SK-N-MC (cell line): ENCODE measurements around the gene ATXN1L.
"Not testable (repeated sequence)": the region's sequence is repeated elsewhere in the genome, so short reads cannot be mapped to it uniquely, and the experiment has no call there.

Experiments
- DNase-seq: peaks from one replicate; pipeline ENCODE4 v3.0.0-alpha.2; 2011; ENCODE audit warnings: low read depth, low spot score
- H3K27ac ChIP-seq: fragments of 200-600 bp; sonication (generic); 2 replicates; pipeline ENCODE4 v1.5.1; 2016; ENCODE audit warnings: mixed run types
- H3K36me3 ChIP-seq: fragments of 200-600 bp; sonication (generic); 2 replicates; pipeline ENCODE4 v1.6.1; 2017; ENCODE audit warnings: antibody characterized with exemption, low read length, mixed read lengths; ENCODE audit not compliant: insufficient read depth
- H3K4me3 ChIP-seq: fragments of 200-600 bp; sonication (generic); 2 replicates; pipeline ENCODE4 v1.5.1; 2016
- H3K9ac ChIP-seq: fragments of 200-600 bp; sonication (generic); 2 replicates; pipeline ENCODE4 v1.8.0; 2017; ENCODE audit warnings: mixed run types, mixed read lengths; ENCODE audit not compliant: insufficient read length
- H3K9me3 ChIP-seq: fragments of 200-600 bp; sonication (generic); 2 replicates; pipeline ENCODE4 v1.6.1; 2017; ENCODE audit warnings: low read depth, mild to moderate bottlenecking, antibody characterized with exemption, low read length, moderate library complexity, mixed read lengths
- EZH2 ChIP-seq: fragments of 200-600 bp; sonication (generic); IDR thresholded peaks from one replicate; pipeline ENCODE4 v1.6.1; 2017; ENCODE audit warnings: antibody characterized with exemption
- FOXP2 ChIP-seq: optimal IDR thresholded peaks from 2 replicates; pipeline ENCODE3; 2011; ENCODE audit warnings: mild to moderate bottlenecking, moderate library complexity; ENCODE audit not compliant: insufficient read depth; ENCODE audit errors: extremely low read length, control extremely low read depth
- POLR2AphosphoS5 ChIP-seq: IDR thresholded peaks from 2 replicates; pipeline ENCODE4 v1.6.1; 2012; ENCODE audit warnings: mild to moderate bottlenecking, low read depth, low read length, borderline replicate concordance

The ATXN1L gene

GRCh38 chr16:71845639-71846430 is at the start of gene ATXN1L:
Gene ATXN1L, plus strand, starts transcription at chr16:71845976. Its CDS starts 3,765 bp downstream, at chr16:71849741.
- H3K27ac ChIP-seq, result no peak within 1 kb of the TSS
- TF ChIP-seq FOXP2 (no peak), POLR2AphosphoS5 (peak; percentile 77), EZH2 (no peak)
- no peak for DNase-seq
- no peaks in the 10 kb centered on the region; the same call in 1 of the 2 replicates for H3K36me3 ChIP-seq
- peak within 1 kb of the TSS; percentile 84 for H3K9ac ChIP-seq
- H3K4me3 ChIP-seq, result peak within 1 kb of the TSS; percentile 82
- H3K9me3 ChIP-seq, result no peaks in the 10 kb centered on the region

GRCh38 chr16:71796501-71797097 is 49.2 kb upstream of the ATXN1L start:
- Histone ChIP-seq H3K4me3 (no peak overlapping the region), H3K9ac (no peak overlapping the region), H3K27ac (no peak overlapping the region), H3K9me3 (no peaks in the 10 kb centered on the region), H3K36me3 (no peaks in the 10 kb centered on the region)
- TF ChIP-seq FOXP2, result no peak
- TF ChIP-seq POLR2AphosphoS5, result no peak
- no peak for DNase-seq

GRCh38 chr16:71803305-71803690 is 42.5 kb upstream of the ATXN1L start:
- H3K9ac ChIP-seq, result no peak overlapping the region
- H3K27ac ChIP-seq, result no peak overlapping the region
- DNase-seq, result no peak
- H3K4me3 ChIP-seq, result no peak overlapping the region
- TF ChIP-seq POLR2AphosphoS5 (no peak), EZH2 (no peak), FOXP2 (no peak)
- H3K9me3 ChIP-seq, result no peaks in the 10 kb centered on the region
- H3K36me3 ChIP-seq, result no peaks in the 10 kb centered on the region

- Histone ChIP-seq H3K9me3 (no peaks in the 10 kb centered on the region), H3K4me3 (peak overlapping the region; percentile 85), H3K9ac (peak overlapping the region; percentile 93), H3K27ac (peak overlapping the region; percentile 96), H3K36me3 (no peaks in the 10 kb centered on the region)
- TF ChIP-seq POLR2AphosphoS5, result no peak
- no peak for TF ChIP-seq FOXP2
- TF ChIP-seq EZH2, result no peak
- no peak for DNase-seq
Observed at GRCh38 chr16:71807905-71808592, 37.7 kb upstream of the ATXN1L start.

GRCh38 chr16:71808593-71809459 is 37.0 kb upstream of the ATXN1L start, which contains the start of gene AP1G1:
Gene AP1G1, minus strand, starts transcription at chr16:71808834. Its CDS starts 19,355 bp downstream, at chr16:71789479.
- Histone ChIP-seq H3K9ac (peak within 1 kb of the TSS; percentile 93), H3K36me3 (no peaks in the 10 kb centered on the region), H3K4me3 (peak within 1 kb of the TSS; percentile 85), H3K9me3 (no peaks in the 10 kb centered on the region), H3K27ac (peak within 1 kb of the TSS; percentile 96)
- TF ChIP-seq EZH2 (no peak), POLR2AphosphoS5 (peak; percentile 73)
- peak; percentile 67 for DNase-seq

- H3K27ac ChIP-seq, H3K9ac ChIP-seq, DNase-seq, H3K4me3 ChIP-seq, H3K9me3 ChIP-seq, H3K36me3 ChIP-seq: not testable (repeated sequence)
Observed at GRCh38 chr16:71810155-71810530, 35.6 kb upstream of the ATXN1L start.

GRCh38 chr16:71811261-71811803 is 34.4 kb upstream of the ATXN1L start:
- TF ChIP-seq EZH2, result no peak
- TF ChIP-seq POLR2AphosphoS5, result no peak
- TF ChIP-seq FOXP2, result no peak
- Histone ChIP-seq H3K27ac (no peak overlapping the region), H3K4me3 (no peak overlapping the region), H3K36me3 (no peaks in the 10 kb centered on the region), H3K9me3 (no peaks in the 10 kb centered on the region), H3K9ac (no peak overlapping the region)
- DNase-seq, result no peak

- H3K36me3 ChIP-seq, DNase-seq, H3K9me3 ChIP-seq, H3K4me3 ChIP-seq, H3K9ac ChIP-seq, H3K27ac ChIP-seq: not testable (repeated sequence)
Observed at GRCh38 chr16:71817155-71817500, 28.6 kb upstream of the ATXN1L start.
